Ecto neural progenitor cell (in vitro differentiated cells): ENCODE data around the gene ATF3.
A peak's percentile ranks its signal among the peaks of the same experiment; 100 is the strongest.
"Not testable (repeated sequence)": the region's sequence is repeated elsewhere in the genome, so short reads cannot be mapped to it uniquely, and the experiment has no call there.

Source experiments
- DNase-seq: peaks from one replicate; pipeline ENCODE4 v3.0.0-alpha.2; 2018; ENCODE audit warnings: low spot score

The ATF3 gene

GRCh38 chr1:212651521-212651920, 43.0 kb downstream of the ATF3 start:
- peak; percentile 12 for DNase-seq

- peak; percentile 4 for DNase-seq
Measured at GRCh38 chr1:212651977-212652376, 43.4 kb downstream of the ATF3 start.

- DNase-seq, result peak; percentile 21
Measured at GRCh38 chr1:212652609-212653008, 44.0 kb downstream of the ATF3 start.

- DNase-seq, result peak; percentile 48
Measured at GRCh38 chr1:212655668-212656440, 47.3 kb downstream of the ATF3 start.

GRCh38 chr1:212656730-212657129, 48.2 kb downstream of the ATF3 start:
- DNase-seq, result no peak

GRCh38 chr1:212658250-212658649, 49.7 kb downstream of the ATF3 start:
- not testable (repeated sequence) for DNase-seq

- no peak for DNase-seq
Measured at GRCh38 chr1:212664409-212665199, 56.0 kb downstream of the ATF3 start.

GRCh38 chr1:212665241-212666115, 56.9 kb downstream of the ATF3 start:
- peak; percentile 89 for DNase-seq

- no peak for DNase-seq
Measured at GRCh38 chr1:212666116-212666775, 57.7 kb downstream of the ATF3 start.

- DNase-seq, result peak; percentile 61
Measured at GRCh38 chr1:212667223-212668139, 58.9 kb downstream of the ATF3 start.

GRCh38 chr1:212668477-212668876, 59.9 kb downstream of the ATF3 start:
- DNase-seq, result no peak

- no peak for DNase-seq
Measured at GRCh38 chr1:212669102-212669501, 60.5 kb downstream of the ATF3 start.

- no peak for DNase-seq
Measured at GRCh38 chr1:212669600-212669999, 61.0 kb downstream of the ATF3 start.

- DNase-seq, result no peak
Measured at GRCh38 chr1:212670301-212670700, 61.7 kb downstream of the ATF3 start.
